Progenitor cell of endocrine pancreas (in vitro differentiated cells): ENCODE measurements around the gene TWF2. TPM values are rescaled to one million over a fixed set of nuclear protein-coding genes. Genes with fewer than 3 reads are reported as not detected.

Experiments used
- DNase-seq: peaks from one replicate; pipeline ENCODE4 v3.0.0; 2021; ENCODE audit warnings: low spot score; ENCODE audit not compliant: unreplicated experiment
- H3K27ac Mint-ChIP-seq: 2 replicates; pipeline ENCODE4 v1.8.0; 2021; ENCODE audit warnings: mild to moderate bottlenecking, moderate library complexity, mixed read lengths
- H3K27me3 Mint-ChIP-seq: 2 replicates; pipeline ENCODE4 v1.8.0; 2021; ENCODE audit warnings: mixed read lengths
- H3K36me3 Mint-ChIP-seq: 2 replicates; pipeline ENCODE4 v1.8.0; 2022; ENCODE audit warnings: mixed read lengths; ENCODE audit not compliant: insufficient read depth
- H3K4me1 Mint-ChIP-seq: 2 replicates; pipeline ENCODE4 v1.8.0; 2021; ENCODE audit warnings: low read depth, mixed read lengths
- H3K4me3 Mint-ChIP-seq: 2 replicates; pipeline ENCODE4 v1.8.0; 2021; ENCODE audit warnings: low read depth, mild to moderate bottlenecking, moderate library complexity, mixed read lengths
- H3K9me3 Mint-ChIP-seq: 2 replicates; pipeline ENCODE4 v1.8.0; 2021; ENCODE audit warnings: low read depth, mixed read lengths
- CTCF ChIP-seq: fragments of 200-600 bp; sonication (generic); IDR thresholded peaks from one replicate; pipeline ENCODE4 v1.5.0; 2021; ENCODE audit warnings: antibody characterized with exemption, mild to moderate bottlenecking; ENCODE audit not compliant: unreplicated experiment
- total RNA-seq: library from RNA; stranded (reverse); gene quantifications from 2 replicates; pipeline ENCODE4 v1.2.1, GENCODE V29; 2021

The TWF2 gene
- total RNA-seq, 1 donor from 2014 or later = 27.6 TPM

GRCh38 chr3:52228751-52229291 lies 10.1 kb downstream of the TWF2 start:
- TF ChIP-seq CTCF = no peak
- no peak for DNase-seq
- Mint-ChIP-seq H3K27ac (no peak overlapping the region), H3K4me1 (no peaks in the 10 kb centered on the region), H3K27me3 (no peaks in the 10 kb centered on the region), H3K9me3 (no peaks in the 10 kb centered on the region), H3K36me3 (peaks cover 2% of the 10 kb centered on the region), H3K4me3 (no peak overlapping the region)

GRCh38 chr3:52228266-52228665 lies 10.7 kb downstream of the TWF2 start:
- no peaks in the 10 kb centered on the region for H3K27me3 Mint-ChIP-seq
- no peak overlapping the region for H3K27ac Mint-ChIP-seq
- no peaks in the 10 kb centered on the region for H3K9me3 Mint-ChIP-seq
- TF ChIP-seq CTCF = no peak
- DNase-seq = no peak
- peaks cover 2% of the 10 kb centered on the region for H3K36me3 Mint-ChIP-seq
- no peaks in the 10 kb centered on the region for H3K4me1 Mint-ChIP-seq
- H3K4me3 Mint-ChIP-seq = no peak overlapping the region

- peaks cover 2% of the 10 kb centered on the region for H3K36me3 Mint-ChIP-seq
- H3K4me3 Mint-ChIP-seq = no peak overlapping the region
- H3K27me3 Mint-ChIP-seq = no peaks in the 10 kb centered on the region
- TF ChIP-seq CTCF = no peak
- no peak overlapping the region for H3K27ac Mint-ChIP-seq
- no peak for DNase-seq
- H3K4me1 Mint-ChIP-seq = no peaks in the 10 kb centered on the region
- no peaks in the 10 kb centered on the region for H3K9me3 Mint-ChIP-seq
Observed at GRCh38 chr3:52227766-52228165, 11.2 kb downstream of the TWF2 start.

GRCh38 chr3:52227117-52227516 lies 11.8 kb downstream of the TWF2 start:
- no peak for DNase-seq
- H3K27ac Mint-ChIP-seq = no peak overlapping the region
- no peaks in the 10 kb centered on the region for H3K27me3 Mint-ChIP-seq
- no peak overlapping the region for H3K4me3 Mint-ChIP-seq
- no peak for TF ChIP-seq CTCF
- H3K36me3 Mint-ChIP-seq = peaks cover 2% of the 10 kb centered on the region
- H3K4me1 Mint-ChIP-seq = no peaks in the 10 kb centered on the region
- H3K9me3 Mint-ChIP-seq = no peaks in the 10 kb centered on the region

GRCh38 chr3:52226229-52226817 lies 12.6 kb downstream of the TWF2 start:
- Mint-ChIP-seq H3K9me3 (no peaks in the 10 kb centered on the region), H3K27ac (no peak overlapping the region), H3K36me3 (no peaks in the 10 kb centered on the region), H3K27me3 (no peaks in the 10 kb centered on the region), H3K4me1 (no peaks in the 10 kb centered on the region), H3K4me3 (no peak overlapping the region)
- no peak for DNase-seq
- no peak for TF ChIP-seq CTCF
